Gastroesophageal sphincter (tissue), 3 donors: ENCODE data around the gene MACC1.
"Not testable (repeated sequence)": the region's sequence is repeated elsewhere in the genome, so short reads cannot be mapped to it uniquely, and the experiment has no call there.

ENCODE experiments used
- CTCF ChIP-seq, 4 experiments: fragments of 200-600 bp in 2 of 4; fragments of 450-650 bp in 2 of 4; sonication (generic) in 1 of 4; IDR thresholded peaks; one replicate each; pipeline ENCODE4 v1.5.1; 2017 to 2019; ENCODE audit warnings: antibody characterized with exemption in 4 of 4, mild to moderate bottlenecking in 2 of 4, moderate library complexity in 2 of 4
- EP300 ChIP-seq: sonication (generic); formaldehyde crosslinking; IDR thresholded peaks from one replicate; pipeline ENCODE4 v1.6.1; 2017; ENCODE audit warnings: antibody characterized with exemption, mild to moderate bottlenecking
- POLR2A ChIP-seq, 2 donors: fragments of 450-650 bp; IDR thresholded peaks; one replicate each; pipeline ENCODE4 v1.6.1; 2017; ENCODE audit warnings: antibody characterized with exemption in 2 of 2, mild to moderate bottlenecking in 2 of 2, moderate library complexity in 1 of 2
- POLR2AphosphoS5 ChIP-seq: sonication (generic); formaldehyde crosslinking; IDR thresholded peaks from one replicate; pipeline ENCODE4 v1.6.1; 2017; ENCODE audit warnings: antibody characterized with exemption

GRCh38 chr7:20124087-20124486, 93.1 kb downstream of the MACC1 start:
- not testable (repeated sequence) for TF ChIP-seq CTCF (IDR thresholded peaks at IDR 0.05); POLR2A (IDR thresholded peaks at IDR 0.05); POLR2AphosphoS5; EP300
